Chondrocyte (in vitro differentiated cells): Measurements from ENCODE around the gene GRM5. TPM values are rescaled to one million over a fixed set of nuclear protein-coding genes. Genes with fewer than 3 reads are reported as not detected.
"Not testable (repeated sequence)": the region's sequence is repeated elsewhere in the genome, so short reads cannot be mapped to it uniquely, and the experiment has no call there.

ENCODE experiments used
- DNase-seq: peaks from one replicate; pipeline ENCODE4 v3.0.0; 2021; ENCODE audit warnings: mixed read lengths, low spot score
- H3K27ac Mint-ChIP-seq: one replicate; pipeline ENCODE4 v1.8.0; 2021; ENCODE audit warnings: mild to moderate bottlenecking, moderate library complexity, mixed read lengths; ENCODE audit not compliant: unreplicated experiment
- H3K27me3 Mint-ChIP-seq: 2 replicates; pipeline ENCODE4 v1.8.0; 2021; ENCODE audit warnings: low read depth, mixed read lengths
- H3K36me3 Mint-ChIP-seq: 2 replicates; pipeline ENCODE4 v1.8.0; 2021; ENCODE audit warnings: low read depth, mixed read lengths
- H3K4me1 Mint-ChIP-seq: 2 replicates; pipeline ENCODE4 v1.8.0; 2021; ENCODE audit warnings: low read depth, mild to moderate bottlenecking, mixed read lengths
- H3K4me3 Mint-ChIP-seq: one replicate; pipeline ENCODE4 v1.8.0; 2021; ENCODE audit warnings: mild to moderate bottlenecking, moderate library complexity, mixed read lengths; ENCODE audit not compliant: unreplicated experiment
- H3K9me3 Mint-ChIP-seq: 2 replicates; pipeline ENCODE4 v1.8.0; 2021; ENCODE audit warnings: low read depth, mixed read lengths
- total RNA-seq: library from RNA; stranded (reverse); gene quantifications from 3 replicates; pipeline ENCODE4 v1.2.1, GENCODE V29; 2021
- TF ChIP-seq, protein P1 (sequence below): fragments of 200-600 bp; sonication (generic); IDR thresholded peaks from 2 replicates; pipeline ENCODE4 v1.5.0; 2021; ENCODE audit warnings: antibody characterized with exemption, mild to moderate bottlenecking, moderate library complexity

Gene GRM5
- total RNA-seq, 1 donor from 2014 or later, result 0.52 TPM

DNA sequence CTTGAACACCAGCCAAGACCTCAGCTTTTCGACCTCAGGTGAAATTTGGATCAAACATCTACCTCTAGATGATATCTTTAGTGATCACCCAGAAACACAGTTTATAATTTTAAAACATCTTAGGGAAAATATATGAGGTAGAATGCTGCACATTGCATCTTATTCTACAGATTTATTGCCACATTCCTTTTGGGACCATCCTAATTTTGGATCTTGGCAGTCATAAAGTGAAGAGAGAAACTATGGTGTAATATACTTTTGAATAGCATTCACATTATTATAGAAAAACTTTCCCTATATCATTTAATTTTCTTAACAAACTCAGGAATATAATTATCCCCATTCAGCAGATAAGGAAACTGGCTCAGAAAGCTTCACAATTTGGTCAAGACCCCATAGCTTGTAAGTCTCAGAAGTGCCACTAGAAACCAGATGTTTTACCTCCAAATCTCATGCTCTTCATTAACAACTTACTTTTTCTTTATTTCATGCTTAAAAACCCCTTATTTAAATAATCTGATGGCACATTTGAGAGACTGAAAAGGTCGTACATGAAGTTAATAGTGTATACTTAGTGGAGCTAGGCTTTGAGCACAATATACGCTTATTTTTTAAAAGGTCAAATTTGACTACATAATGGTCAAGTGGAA is 529.0 kb downstream of the GRM5 start:
- TF ChIP-seq, protein P1, sequence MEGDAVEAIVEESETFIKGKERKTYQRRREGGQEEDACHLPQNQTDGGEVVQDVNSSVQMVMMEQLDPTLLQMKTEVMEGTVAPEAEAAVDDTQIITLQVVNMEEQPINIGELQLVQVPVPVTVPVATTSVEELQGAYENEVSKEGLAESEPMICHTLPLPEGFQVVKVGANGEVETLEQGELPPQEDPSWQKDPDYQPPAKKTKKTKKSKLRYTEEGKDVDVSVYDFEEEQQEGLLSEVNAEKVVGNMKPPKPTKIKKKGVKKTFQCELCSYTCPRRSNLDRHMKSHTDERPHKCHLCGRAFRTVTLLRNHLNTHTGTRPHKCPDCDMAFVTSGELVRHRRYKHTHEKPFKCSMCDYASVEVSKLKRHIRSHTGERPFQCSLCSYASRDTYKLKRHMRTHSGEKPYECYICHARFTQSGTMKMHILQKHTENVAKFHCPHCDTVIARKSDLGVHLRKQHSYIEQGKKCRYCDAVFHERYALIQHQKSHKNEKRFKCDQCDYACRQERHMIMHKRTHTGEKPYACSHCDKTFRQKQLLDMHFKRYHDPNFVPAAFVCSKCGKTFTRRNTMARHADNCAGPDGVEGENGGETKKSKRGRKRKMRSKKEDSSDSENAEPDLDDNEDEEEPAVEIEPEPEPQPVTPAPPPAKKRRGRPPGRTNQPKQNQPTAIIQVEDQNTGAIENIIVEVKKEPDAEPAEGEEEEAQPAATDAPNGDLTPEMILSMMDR, result no peak
- no peak overlapping the region for H3K4me3 Mint-ChIP-seq
- H3K27me3 Mint-ChIP-seq, result no peaks in the 10 kb centered on the region
- peaks cover 35% of the 10 kb centered on the region for H3K4me1 Mint-ChIP-seq
- no peak for DNase-seq
- H3K27ac Mint-ChIP-seq, result peak overlapping the region; percentile 84
- H3K9me3 Mint-ChIP-seq, result peaks cover 4% of the 10 kb centered on the region
- H3K36me3 Mint-ChIP-seq, result no peaks in the 10 kb centered on the region

DNA sequence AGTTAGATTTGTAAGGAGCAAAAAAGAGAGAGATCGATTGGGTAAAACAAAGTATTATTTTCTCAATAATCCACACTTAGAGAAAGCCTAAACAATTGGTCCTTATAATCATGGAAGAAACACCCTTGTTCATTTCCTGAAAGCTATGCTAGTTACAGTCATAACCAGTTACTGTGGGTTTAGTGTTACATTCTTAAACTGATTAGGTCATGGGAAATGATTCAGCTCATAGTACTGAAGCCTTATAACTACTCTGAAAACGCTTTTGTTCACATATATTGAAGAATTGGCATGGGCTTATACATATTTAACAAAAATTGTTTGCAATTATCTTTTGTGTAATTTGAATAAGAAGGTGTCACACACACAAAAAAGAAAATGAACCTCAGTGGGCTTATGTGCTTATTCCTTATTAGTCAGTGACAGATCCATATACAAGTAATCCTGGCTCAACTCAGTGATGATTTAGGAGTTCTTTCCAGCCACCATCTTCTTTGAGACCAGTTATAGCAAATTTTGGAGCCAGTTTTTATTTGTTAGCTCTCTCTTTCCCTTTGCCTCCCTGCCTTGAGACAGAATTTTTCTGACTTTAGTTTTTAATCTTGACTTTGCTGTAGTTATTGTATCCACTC is 529.8 kb downstream of the GRM5 start:
- Mint-ChIP-seq H3K27ac (peak overlapping the region; percentile 84), H3K4me1 (peaks cover 37% of the 10 kb centered on the region), H3K36me3 (no peaks in the 10 kb centered on the region), H3K27me3 (no peaks in the 10 kb centered on the region), H3K4me3 (no peak overlapping the region), H3K9me3 (peaks cover 4% of the 10 kb centered on the region)
- DNase-seq, result no peak
- TF ChIP-seq, protein P1, result no peak

DNA sequence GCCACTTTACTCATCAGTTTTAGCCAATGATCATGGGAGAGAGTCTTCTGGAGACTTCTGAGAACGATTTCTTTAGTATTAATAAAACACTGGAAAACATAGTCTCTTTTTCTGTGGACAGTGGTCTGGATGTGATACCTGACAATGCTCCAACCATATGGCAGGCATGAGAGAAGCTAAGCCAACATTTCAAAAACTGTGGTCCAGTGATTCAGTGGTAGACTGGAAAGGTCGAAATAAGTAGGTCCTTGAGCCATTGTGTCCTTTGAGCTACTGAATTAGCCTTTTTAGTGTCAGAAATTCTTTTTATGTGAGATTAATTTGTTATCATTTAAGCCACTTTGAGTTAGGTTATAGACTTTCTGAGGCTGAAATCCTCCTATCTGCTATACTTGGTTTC is 530.5 kb downstream of the GRM5 start:
- no peak overlapping the region for H3K4me3 Mint-ChIP-seq
- no peak for DNase-seq
- peak overlapping the region; percentile 84 for H3K27ac Mint-ChIP-seq
- TF ChIP-seq, protein P1, result no peak
- H3K9me3 Mint-ChIP-seq, result peaks cover 4% of the 10 kb centered on the region
- H3K27me3 Mint-ChIP-seq, result no peaks in the 10 kb centered on the region
- no peaks in the 10 kb centered on the region for H3K36me3 Mint-ChIP-seq
- H3K4me1 Mint-ChIP-seq, result peaks cover 37% of the 10 kb centered on the region

DNA sequence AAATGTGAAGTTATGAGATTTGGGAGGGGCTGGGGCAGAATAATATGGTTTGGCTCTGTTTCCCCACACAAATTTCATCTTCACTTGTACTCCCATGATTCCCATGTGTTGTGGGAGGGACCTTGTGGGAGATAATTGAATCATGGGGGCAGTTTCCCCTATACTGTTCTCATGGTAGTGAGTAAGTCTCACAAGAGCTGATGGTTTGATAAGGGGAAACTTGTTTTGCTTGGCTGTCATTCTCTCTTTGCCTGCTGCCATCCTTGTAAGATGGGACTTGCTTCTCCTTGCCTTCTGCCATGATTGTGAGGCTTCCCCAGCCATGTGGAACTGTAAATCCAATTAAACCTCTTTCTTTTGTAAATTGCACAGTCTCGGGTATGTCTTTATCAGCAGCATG is 531.1 kb downstream of the GRM5 start:
- not testable (repeated sequence) for H3K4me3 Mint-ChIP-seq, DNase-seq, H3K36me3 Mint-ChIP-seq, H3K27me3 Mint-ChIP-seq, H3K9me3 Mint-ChIP-seq
- Mint-ChIP-seq H3K4me1 (peaks cover 37% of the 10 kb centered on the region), H3K27ac (peak overlapping the region; percentile 18)

DNA sequence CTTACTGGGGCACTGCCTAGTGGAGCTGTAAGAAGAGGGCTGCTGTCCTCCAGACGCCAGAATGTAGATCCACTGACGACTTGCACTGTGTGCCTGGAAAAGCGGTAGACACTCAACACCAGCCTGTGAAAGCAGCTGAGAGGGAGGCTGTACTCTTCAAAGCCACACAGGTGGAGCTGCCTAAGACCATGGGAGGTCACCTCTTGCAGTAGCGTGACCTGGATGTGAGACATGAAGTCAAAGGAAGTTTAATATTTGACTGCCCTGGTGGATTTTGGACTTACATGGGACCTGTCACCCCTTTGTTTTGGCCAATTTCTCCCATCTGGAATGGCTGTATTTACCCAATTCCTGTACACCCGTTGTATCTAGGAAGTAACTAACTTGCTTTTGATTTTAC is 531.6 kb downstream of the GRM5 start:
- Mint-ChIP-seq H3K27me3 (peaks cover 3% of the 10 kb centered on the region), H3K27ac (no peak overlapping the region), H3K4me3 (no peak overlapping the region), H3K4me1 (peaks cover 37% of the 10 kb centered on the region), H3K36me3 (no peaks in the 10 kb centered on the region), H3K9me3 (peaks cover 4% of the 10 kb centered on the region)
- TF ChIP-seq, protein P1, result no peak
- DNase-seq, result no peak

DNA sequence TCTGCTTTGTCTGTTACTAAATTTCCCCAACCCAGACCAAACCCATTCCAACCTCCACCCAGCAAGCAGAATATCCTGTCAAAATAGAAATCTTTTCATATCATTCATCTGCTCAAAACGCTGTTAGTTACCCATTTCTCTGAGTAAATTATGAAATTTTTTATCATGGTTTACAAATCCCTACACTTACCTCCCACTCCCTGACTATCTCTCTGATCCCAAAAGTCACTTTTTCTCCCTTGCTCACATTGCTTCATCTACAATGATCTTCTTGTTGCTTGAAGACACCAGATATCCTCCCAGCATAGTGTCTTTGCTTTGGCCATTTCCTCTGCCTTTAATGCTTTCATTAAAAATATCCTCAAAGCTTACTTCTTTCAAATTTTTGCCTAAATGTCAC is 532.8 kb downstream of the GRM5 start:
- H3K27me3 Mint-ChIP-seq, result peaks cover 3% of the 10 kb centered on the region
- H3K4me1 Mint-ChIP-seq, result peaks cover 34% of the 10 kb centered on the region
- no peak overlapping the region for H3K4me3 Mint-ChIP-seq
- TF ChIP-seq, protein P1, result no peak
- H3K9me3 Mint-ChIP-seq, result peaks cover 4% of the 10 kb centered on the region
- H3K36me3 Mint-ChIP-seq, result no peaks in the 10 kb centered on the region
- DNase-seq, result no peak
- H3K27ac Mint-ChIP-seq, result no peak overlapping the region
